Right lobe of liver (tissue), 6 donors: ENCODE data around the gene C4BPB. TPM values are rescaled to one million over a fixed set of nuclear protein-coding genes. Genes with fewer than 3 reads are reported as not detected.

Experiments used
- ATAC-seq, 4 donors: fragments of 200-7000 bp; cut with Tn5 transposase; one replicate each; pipeline ENCODE4 v1.9.1; 2020; ENCODE audit warnings: mild to moderate bottlenecking in 4 of 4, moderate library complexity in 4 of 4
- DNase-seq, 3 donors: peaks; one replicate each; pipeline ENCODE4 v3.0.0-alpha.2; 2020
- H3K27ac ChIP-seq, 3 donors: fragments of 200-600 bp; one replicate each; pipeline ENCODE4 v1.8.0; 2022
- H3K27me3 ChIP-seq, 2 donors: fragments of 200-600 bp; one replicate each; pipeline ENCODE4 v1.8.0; 2022
- H3K36me3 ChIP-seq, 4 donors: fragments of 200-600 bp; sonication (generic) in 1 of 4; one replicate each; pipeline versions ENCODE4 v1.5.1 to v1.8.0; 2017 to 2022; ENCODE audit warnings: control low read depth in 1 of 4
- H3K4me1 ChIP-seq, 4 donors: fragments of 200-600 bp; sonication (generic) in 1 of 4; one replicate each; pipeline versions ENCODE4 v1.5.1 to v1.8.0; 2017 to 2022; ENCODE audit warnings: control low read depth in 1 of 4
- H3K4me3 ChIP-seq, 3 donors: fragments of 200-600 bp; one replicate each; pipeline ENCODE4 v1.8.0; 2022
- H3K9me3 ChIP-seq, 4 donors: fragments of 200-600 bp; sonication (generic) in 1 of 4; one replicate each; pipeline versions ENCODE4 v1.5.1 to v1.8.0; 2017 to 2022; ENCODE audit warnings: control low read depth in 1 of 4
- CTCF ChIP-seq, 4 donors: fragments of 200-600 bp in 3 of 4; fragments of 450-650 bp in 1 of 4; IDR thresholded peaks; one replicate each; pipeline versions ENCODE4 v1.5.1 to v1.8.0; 2016 to 2022; ENCODE audit warnings: antibody characterized with exemption in 4 of 4, mild to moderate bottlenecking in 2 of 4
- POLR2A ChIP-seq: fragments of 450-650 bp; IDR thresholded peaks from one replicate; pipeline ENCODE4 v1.6.1; 2017; ENCODE audit warnings: antibody characterized with exemption, mild to moderate bottlenecking
- WGBS: methylation state at CpG from one replicate; pipeline ENCODE4 v1.1.6; 2018; ENCODE audit warnings: low coverage, low lambda C conversion rate; ENCODE audit not compliant: insufficient coverage; ENCODE audit errors: missing lambda C conversion rate; 5-methylcytosine and 5-hydroxymethylcytosine counted together
- intact Hi-C, 2 donors: fragments of 100-400 bp; cut with DNase I; formaldehyde crosslinking; loops; one replicate each; pipeline versions ENCODE4 v1.11.2 to v1.14.1; 2022
- total RNA-seq, 6 experiments: library from RNA; depleted of rRNA in 2 of 6; stranded (reverse); fragments of >200 nt in 2 of 6; fragmentation: NEBNext Ultra II Directional in 3 of 6; extraction: Animal tissue kit (Norgen Biotek cat#: 25700) in 3 of 6; gene quantifications; one replicate each; pipeline versions ENCODE4 v1.1.0 to v1.2.4, GENCODE V29; 2016 to 2023
- donor health status: DM: no; HTN: yes; CAD: no.
- donor health status: DM: no; HTN: no; CAD: no.
- donor health status: DM: no; HTN: no; CAD: no.
- donor health status: DM: no; HTN: yes; CAD: no.
- donor health status: DM: no; HTN: yes; CAD: no.

The C4BPB gene
- total RNA-seq, 6 experiments from 2014 or later = 156 to 328 (median 226) TPM

- Histone ChIP-seq H3K36me3 (no peaks in the 10 kb centered on the region), H3K4me3 (no peak overlapping the region), H3K4me1 (peaks cover 0 to 26% (median 7%) of the 10 kb centered on the region in 4 donors), H3K27me3 (no peaks in the 10 kb centered on the region), H3K27ac (peak overlapping the region; percentile 0 to 41 (median 13)), H3K9me3 (no peaks in the 10 kb centered on the region)
- TF ChIP-seq POLR2A (no peak), CTCF (IDR thresholded peaks at IDR 0.05) (no peak)
- intact Hi-C loops = no loop called here
- ATAC-seq (no peak), DNase-seq (no peak)
- WGBS = 70% methylated on average over 2 of the region's 2 CpGs
Measured at GRCh38 chr1:207081806-207082205, 6.9 kb upstream of the C4BPB start.

GRCh38 chr1:207084232-207084631 lies 4.4 kb upstream of the C4BPB start:
- H3K36me3 ChIP-seq = no peaks in the 10 kb centered on the region
- WGBS = 54% methylated on average over 2 of the region's 2 CpGs

GRCh38 chr1:207084701-207085180 lies 3.9 kb upstream of the C4BPB start:
- Histone ChIP-seq H3K27ac (peak overlapping the region in 1 of 3 donors; percentile 26), H3K36me3 (no peaks in the 10 kb centered on the region), H3K4me1 (peaks cover 0 to 33% (median 17%) of the 10 kb centered on the region in 4 donors), H3K27me3 (no peaks in the 10 kb centered on the region), H3K9me3 (no peaks in the 10 kb centered on the region), H3K4me3 (no peak overlapping the region)
- 20% methylated on average over 8 of the region's 8 CpGs for WGBS
- ATAC-seq (peak; percentile 45 to 59 (median 50)), DNase-seq (no peak)
- intact Hi-C loops = no loop called here
- TF ChIP-seq CTCF (IDR thresholded peaks at IDR 0.05) (peak; percentile 56 to 69 (median 62)), POLR2A (no peak)

More at GRCh38 chr1:207084232-207084631, 4.4 kb upstream of the C4BPB start:
- Histone ChIP-seq H3K27me3 (no peaks in the 10 kb centered on the region), H3K27ac (no peak overlapping the region), H3K4me1 (peaks cover 0 to 33% (median 17%) of the 10 kb centered on the region in 4 donors), H3K9me3 (no peaks in the 10 kb centered on the region), H3K4me3 (no peak overlapping the region)
- TF ChIP-seq POLR2A = no peak
- TF ChIP-seq CTCF (IDR thresholded peaks at IDR 0.05) = no peak
- no peak for DNase-seq
- intact Hi-C loops = no loop called here
- ATAC-seq = no peak

GRCh38 chr1:207085887-207086286 lies 2.8 kb upstream of the C4BPB start:
- Histone ChIP-seq H3K27me3 (no peaks in the 10 kb centered on the region), H3K36me3 (no peaks in the 10 kb centered on the region), H3K27ac (no peak overlapping the region), H3K4me1 (peaks cover 0 to 33% (median 17%) of the 10 kb centered on the region in 4 donors), H3K4me3 (no peak overlapping the region), H3K9me3 (no peaks in the 10 kb centered on the region)
- no peak for TF ChIP-seq POLR2A
- TF ChIP-seq CTCF (IDR thresholded peaks at IDR 0.05) = no peak
- no peak for ATAC-seq
- no peak for DNase-seq
- 37% methylated on average over 2 of the region's 3 CpGs for WGBS
- intact Hi-C loops = no loop called here
